Keratinocyte (primary cell): ENCODE data around the gene GXYLT2. TPM values are rescaled to one million over a fixed set of nuclear protein-coding genes. Genes with fewer than 3 reads are reported as not detected.

Experiments used
- DNase-seq: peaks from one replicate; pipeline ENCODE4 v3.0.0-alpha.2; 2011; ENCODE audit warnings: low read depth, missing footprints, low spot score
- FAIRE-seq: peaks from 2 replicates; lab custom pipeline; 2011; peaks lifted over from hg19 to GRCh38; lab: Jason Lieb, UNC
- H2AFZ ChIP-seq: 2 replicates; pipeline ENCODE4 v1.6.0; 2012; ENCODE audit warnings: low read length, control low read depth, inconsistent platforms; ENCODE audit not compliant: control insufficient read depth
- H3K27ac ChIP-seq: 2 replicates; pipeline ENCODE4 v1.5.1; 2011; ENCODE audit warnings: low read length; ENCODE audit not compliant: control insufficient read depth, insufficient read depth
- H3K27me3 ChIP-seq: 3 replicates; pipeline ENCODE4 v1.6.0; 2011; ENCODE audit warnings: low read length; ENCODE audit not compliant: control insufficient read depth, insufficient read depth; ENCODE audit errors: extremely low read depth
- H3K36me3 ChIP-seq, 2 experiments: 2 replicates in 1 of 2; 3 replicates in 1 of 2; pipeline ENCODE4 v1.5.1; 2011; ENCODE audit warnings: low read length in 2 of 2, mild to moderate bottlenecking in 1 of 2; ENCODE audit not compliant: control insufficient read depth in 2 of 2, insufficient read depth in 2 of 2; ENCODE audit errors: extremely low read depth in 1 of 2
- H3K4me1 ChIP-seq: 3 replicates; pipeline ENCODE4 v1.5.1; 2011; ENCODE audit warnings: low read length; ENCODE audit not compliant: control insufficient read depth, insufficient read depth; ENCODE audit errors: extremely low read depth
- H3K4me2 ChIP-seq: 3 replicates; pipeline ENCODE4 v1.6.0; 2011; ENCODE audit warnings: low read depth, low read length; ENCODE audit not compliant: control insufficient read depth, insufficient read depth; ENCODE audit errors: extremely low read depth
- H3K4me3 ChIP-seq, 3 experiments: fragments of 200-600 bp in 1 of 3; sonication (generic) in 1 of 3; 2 replicates in 2 of 3; 3 replicates in 1 of 3; pipeline ENCODE4 v1.5.1; 2011 to 2016; ENCODE audit warnings: low read length in 3 of 3, mild to moderate bottlenecking in 3 of 3, control low read depth in 2 of 3, inconsistent platforms in 1 of 3, low read depth in 1 of 3, mixed read lengths in 1 of 3, mixed run types in 1 of 3, moderate library complexity in 1 of 3; ENCODE audit not compliant: control insufficient read depth in 2 of 3, insufficient read depth in 2 of 3; ENCODE audit errors: extremely low read depth in 1 of 3
- H3K79me2 ChIP-seq: 2 replicates; pipeline ENCODE4 v1.6.0; 2012; ENCODE audit warnings: low read length; ENCODE audit not compliant: control insufficient read depth, insufficient read depth
- H3K9ac ChIP-seq: 3 replicates; pipeline ENCODE4 v1.6.0; 2011; ENCODE audit warnings: low read length; ENCODE audit not compliant: control insufficient read depth, insufficient read depth; ENCODE audit errors: extremely low read depth
- H3K9me1 ChIP-seq: 3 replicates; pipeline ENCODE4 v1.6.0; 2011; ENCODE audit warnings: low read length; ENCODE audit not compliant: control insufficient read depth, insufficient read depth; ENCODE audit errors: extremely low read depth
- H3K9me3 ChIP-seq: 2 replicates; pipeline ENCODE4 v1.5.1; 2012; ENCODE audit warnings: low read depth, low read length; ENCODE audit not compliant: control insufficient read depth
- H4K20me1 ChIP-seq: 3 replicates; pipeline ENCODE4 v1.6.0; 2011; ENCODE audit warnings: low read length; ENCODE audit not compliant: control insufficient read depth, insufficient read depth; ENCODE audit errors: extremely low read depth
- CTCF ChIP-seq, 3 experiments: IDR thresholded peaks in 1 of 3; conservative IDR thresholded peaks in 1 of 3; optimal IDR thresholded peaks in 1 of 3; 2 replicates in 2 of 3; 3 replicates in 1 of 3; pipeline versions ENCODE3 to v1.5.1; 2011; ENCODE audit warnings: low read length in 3 of 3, mild to moderate bottlenecking in 3 of 3, moderate library complexity in 2 of 3, control low read depth in 1 of 3, inconsistent platforms in 1 of 3; ENCODE audit not compliant: insufficient read depth in 2 of 3; ENCODE audit errors: extremely low read depth in 1 of 3
- EZH2 ChIP-seq: IDR thresholded peaks from one replicate; pipeline ENCODE4 v1.6.1; 2012; ENCODE audit warnings: inconsistent platforms, mild to moderate bottlenecking, low read length, moderate library complexity
- dilution Hi-C: fragments of 300-500 bp; cut with MboI; formaldehyde crosslinking; loops from one replicate; pipeline ENCODE4 v1.7.0; 2020; ENCODE audit warnings: low sequenced_read_pairs; ENCODE audit not compliant: extremely low pct_ligation_motif_present
- polyA plus RNA-seq, 5 experiments: library from polyadenylated mRNA; depleted of rRNA in 3 of 5; stranded (reverse) in 3 of 5; stranded (forward) in 1 of 5; unstranded in 1 of 5; fragments of >200 nt; gene quantifications; 1 replicate in 1 of 5; 2 replicates in 3 of 5; 3 replicates in 1 of 5; pipeline versions ENCODE4 v1.2.1 to v1.2.3, GENCODE V29; 2011 to 2012; ENCODE audit warnings: missing spikeins in 2 of 5, low read depth in 1 of 5, low replicate concordance in 1 of 5

Gene GXYLT2
- polyA plus RNA-seq, 1 donor (not counting 4 experiments of a cell fraction or from before 2014, with no cell fraction given): 1.4 TPM

- DNase-seq: no peak
- no peak for TF ChIP-seq EZH2
- TF ChIP-seq CTCF (optimal IDR thresholded peaks at IDR 0.05 in 1 of 3, IDR thresholded peaks at IDR 0.05 in 1 of 3, conservative IDR thresholded peaks at IDR 0.05 in 1 of 3; ENCODE audit: extremely low read depth in 1 of 3, insufficient read depth in 2 of 3, low read length in 3 of 3): no peak
- Histone ChIP-seq H3K4me2 (no peak overlapping the region), H3K4me3 (no peak overlapping the region), H3K4me1 (no peaks in the 10 kb centered on the region), H3K9ac (no peak overlapping the region), H3K9me1 (no peaks in the 10 kb centered on the region), H3K79me2 (no peaks in the 10 kb centered on the region), H4K20me1 (no peaks in the 10 kb centered on the region), H3K9me3 (no peaks in the 10 kb centered on the region), H3K36me3 (no peaks in the 10 kb centered on the region), H3K27me3 (no peaks in the 10 kb centered on the region), H3K27ac (no peak overlapping the region), H2AFZ (no peak overlapping the region)
- no peak for FAIRE-seq
- dilution Hi-C loops: no loop called here
These were observed 25.3 kb upstream of the GXYLT2 start for GRCh38 chr3:72862314-72863090.

GRCh38 chr3:72872183-72872582 lies 15.7 kb upstream of the GXYLT2 start:
- Histone ChIP-seq H3K4me2 (no peak overlapping the region), H3K36me3 (no peaks in the 10 kb centered on the region), H2AFZ (no peak overlapping the region), H3K9me3 (no peaks in the 10 kb centered on the region), H3K27me3 (no peaks in the 10 kb centered on the region), H3K27ac (no peak overlapping the region), H4K20me1 (no peaks in the 10 kb centered on the region), H3K4me3 (no peak overlapping the region), H3K79me2 (no peaks in the 10 kb centered on the region), H3K9me1 (no peaks in the 10 kb centered on the region), H3K4me1 (no peaks in the 10 kb centered on the region), H3K9ac (no peak overlapping the region)
- no peak for FAIRE-seq
- TF ChIP-seq EZH2 (no peak), CTCF (optimal IDR thresholded peaks at IDR 0.05 in 1 of 3, IDR thresholded peaks at IDR 0.05 in 1 of 3, conservative IDR thresholded peaks at IDR 0.05 in 1 of 3; ENCODE audit: extremely low read depth in 1 of 3, insufficient read depth in 2 of 3, low read length in 3 of 3) (no peak)
- dilution Hi-C loops: no loop called here
- DNase-seq: no peak
